ENCODE data around the gene ARMC6. TPM values are rescaled to one million over a fixed set of nuclear protein-coding genes. Genes with fewer than 3 reads are reported as not detected.

Gene ARMC6
- total RNA-seq, 4 donors from 2014 or later, result 18.2 to 26.3 (median 24.5) TPM

- peak in 1 of 3 donors; percentile 47 for DNase-seq
Measured at GRCh38 chr19:18995804-18996241, 37.6 kb upstream of the ARMC6 start.

GRCh38 chr19:18996351-18996750 is 37.1 kb upstream of the ARMC6 start:
- no peaks in the 10 kb centered on the region for H3K4me1 ChIP-seq
- no peaks in the 10 kb centered on the region for H3K9me3 ChIP-seq
- H3K4me3 ChIP-seq, result no peak overlapping the region
- no peak overlapping the region for H3K27ac ChIP-seq
- H3K36me3 ChIP-seq, result peaks cover 0 to 69% (median 0%) of the 10 kb centered on the region in 3 donors
- no peaks in the 10 kb centered on the region for H3K27me3 ChIP-seq
- TF ChIP-seq POLR2A (IDR thresholded peaks at IDR 0.05) (no peak), CTCF (IDR thresholded peaks at IDR 0.05) (no peak)
- no peak for DNase-seq

More at GRCh38 chr19:18995804-18996241, 37.6 kb upstream of the ARMC6 start:
- Histone ChIP-seq H3K4me1 (no peaks in the 10 kb centered on the region), H3K36me3 (peaks cover 0 to 64% (median 0%) of the 10 kb centered on the region in 3 donors), H3K27ac (no peak overlapping the region), H3K27me3 (no peaks in the 10 kb centered on the region), H3K9me3 (no peaks in the 10 kb centered on the region), H3K4me3 (no peak overlapping the region)
- TF ChIP-seq POLR2A (IDR thresholded peaks at IDR 0.05), result no peak
- TF ChIP-seq CTCF (IDR thresholded peaks at IDR 0.05), result peak in 2 of 6 experiments; percentile 21 to 42

- Histone ChIP-seq H3K27me3 (no peaks in the 10 kb centered on the region), H3K27ac (no peak overlapping the region), H3K4me1 (no peaks in the 10 kb centered on the region), H3K4me3 (no peak overlapping the region), H3K36me3 (peaks cover 0 to 69% (median 0%) of the 10 kb centered on the region in 3 donors), H3K9me3 (no peaks in the 10 kb centered on the region)
- no peak for DNase-seq
- no peak for TF ChIP-seq POLR2A (IDR thresholded peaks at IDR 0.05)
- no peak for TF ChIP-seq CTCF (IDR thresholded peaks at IDR 0.05)
Measured at GRCh38 chr19:18996796-18997394, 36.5 kb upstream of the ARMC6 start.

- Histone ChIP-seq H3K27me3 (no peaks in the 10 kb centered on the region), H3K4me1 (no peaks in the 10 kb centered on the region), H3K4me3 (no peak overlapping the region), H3K27ac (no peak overlapping the region), H3K9me3 (no peaks in the 10 kb centered on the region), H3K36me3 (peaks cover 0 to 70% (median 0%) of the 10 kb centered on the region in 3 donors)
- no peak for DNase-seq
- TF ChIP-seq POLR2A (IDR thresholded peaks at IDR 0.05), result no peak
- TF ChIP-seq CTCF (IDR thresholded peaks at IDR 0.05), result no peak
Measured at GRCh38 chr19:18998276-18998675, 35.1 kb upstream of the ARMC6 start.

GRCh38 chr19:18999016-18999758 is 34.2 kb upstream of the ARMC6 start:
- H3K9me3 ChIP-seq, result no peaks in the 10 kb centered on the region
- H3K36me3 ChIP-seq, result peaks cover 0 to 70% (median 0%) of the 10 kb centered on the region in 3 donors
- H3K4me3 ChIP-seq, result no peak overlapping the region
- H3K27me3 ChIP-seq, result no peaks in the 10 kb centered on the region
- H3K4me1 ChIP-seq, result no peaks in the 10 kb centered on the region
- H3K27ac ChIP-seq, result no peak overlapping the region
- no peak for DNase-seq
- TF ChIP-seq POLR2A (IDR thresholded peaks at IDR 0.05), result no peak
- TF ChIP-seq CTCF (IDR thresholded peaks at IDR 0.05), result no peak
